Fibroblast of pulmonary artery (primary cell): ENCODE measurements around the gene CAMK4.
"Not testable (repeated sequence)": the region's sequence is repeated elsewhere in the genome, so short reads cannot be mapped to it uniquely, and the experiment has no call there.

Experiments
- DNase-seq: peaks from one replicate; pipeline ENCODE4 v3.0.0-alpha.2; 2010; ENCODE audit warnings: low read depth
- H3K4me3 ChIP-seq: replicated peaks from 2 replicates; pipeline ENCODE4 v1.5.1; 2011; ENCODE audit warnings: low read depth, mild to moderate bottlenecking, control low read depth, low read length, moderate library complexity
- CTCF ChIP-seq: IDR thresholded peaks from 2 replicates; pipeline ENCODE4 v1.5.1; 2011; ENCODE audit warnings: mild to moderate bottlenecking, control low read depth, low read length, inconsistent platforms; ENCODE audit errors: missing control alignments

The CAMK4 gene

DNA sequence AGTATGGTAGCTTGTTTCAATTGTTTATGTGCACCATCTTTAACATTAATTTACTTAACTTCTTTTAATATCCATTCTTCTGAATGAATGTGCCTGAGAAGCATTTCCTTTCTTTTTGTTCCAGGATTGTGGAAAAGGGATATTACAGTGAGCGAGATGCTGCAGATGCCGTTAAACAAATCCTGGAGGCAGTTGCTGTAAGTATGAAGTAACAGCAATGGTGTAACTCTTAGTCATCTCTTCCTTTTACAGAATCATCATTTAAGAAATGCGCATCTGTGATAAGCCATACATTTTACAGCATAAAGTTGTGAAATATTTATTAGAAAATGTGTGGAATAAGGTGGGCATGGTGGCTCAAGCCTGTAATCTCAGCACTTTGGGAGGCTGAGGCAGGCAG is 170.4 kb downstream of the CAMK4 start:
- peak; percentile 90 for DNase-seq
- TF ChIP-seq CTCF: no peak
- no peak overlapping the region for H3K4me3 ChIP-seq

DNA sequence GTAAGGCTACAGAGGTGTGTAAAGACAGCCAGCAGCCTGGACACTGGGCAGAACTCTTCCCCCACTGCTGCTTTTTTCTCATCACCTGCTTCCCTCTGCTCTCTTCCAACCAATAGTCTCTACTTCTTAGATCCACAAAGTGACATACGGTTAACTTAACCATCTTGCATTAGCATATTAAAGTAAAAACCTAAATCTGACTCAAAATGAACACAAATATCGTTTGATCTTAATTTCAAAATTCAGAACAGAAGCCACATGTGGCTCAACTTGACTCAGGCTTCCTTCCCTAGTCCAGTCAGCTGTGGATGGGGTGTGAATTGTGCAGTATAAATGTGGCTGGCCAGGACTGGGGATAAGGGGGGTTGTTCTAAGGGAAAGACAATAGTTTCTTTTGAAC is 173.8 kb downstream of the CAMK4 start:
- no peak for TF ChIP-seq CTCF
- no peak for DNase-seq
- no peak overlapping the region for H3K4me3 ChIP-seq

GRCh38 chr5:111399113-111399512 is 174.9 kb downstream of the CAMK4 start:
- no peak for TF ChIP-seq CTCF
- no peak overlapping the region for H3K4me3 ChIP-seq
- no peak for DNase-seq

DNA sequence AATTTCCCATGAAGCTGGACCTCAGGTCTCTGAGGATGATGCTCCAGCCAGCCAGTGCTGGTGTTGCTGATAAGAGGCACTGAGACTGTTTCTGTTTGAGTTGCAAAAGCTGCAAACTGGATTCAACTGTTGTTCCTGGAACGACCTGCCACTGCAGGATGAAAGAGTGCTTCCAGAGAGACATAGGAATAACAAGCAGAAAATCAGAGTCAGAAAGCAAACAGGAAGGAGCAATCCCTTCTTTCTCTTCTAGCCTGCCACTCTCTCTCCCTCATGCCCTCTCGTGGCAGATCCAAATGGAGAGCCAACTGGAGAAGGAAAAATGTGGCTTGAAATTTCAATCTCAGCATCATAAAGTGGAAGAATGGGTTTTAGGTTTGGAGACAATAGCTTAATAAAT is 177.7 kb downstream of the CAMK4 start:
- no peak for DNase-seq
- TF ChIP-seq CTCF: no peak
- no peak overlapping the region for H3K4me3 ChIP-seq

DNA sequence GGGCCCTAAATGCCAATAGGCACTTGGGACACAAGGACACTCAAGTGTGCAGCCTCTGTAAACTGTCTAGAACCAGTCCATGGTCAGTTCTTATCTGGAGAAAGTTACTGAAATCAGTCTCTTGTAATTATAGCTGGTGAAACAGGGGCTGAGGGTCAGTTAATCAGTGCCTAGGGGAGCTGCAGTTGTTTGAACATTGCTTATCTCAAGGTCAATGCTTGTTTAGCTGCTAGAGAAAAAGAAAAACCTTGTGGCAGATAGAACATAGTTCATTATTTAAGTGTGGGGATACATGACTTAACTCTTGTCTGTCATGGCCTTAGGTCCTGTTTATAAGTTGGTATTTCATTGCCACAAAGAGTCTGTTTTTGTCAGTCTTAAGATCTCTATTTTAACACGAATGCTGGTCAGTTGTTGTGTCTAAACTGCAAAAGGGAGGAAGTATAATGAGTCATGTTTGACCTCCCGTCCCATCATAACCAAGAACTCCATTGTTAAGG is 180.1 kb downstream of the CAMK4 start:
- no peak for TF ChIP-seq CTCF
- H3K4me3 ChIP-seq: no peak overlapping the region
- DNase-seq: peak; percentile 22

- no peak for TF ChIP-seq CTCF
- no peak overlapping the region for H3K4me3 ChIP-seq
- DNase-seq: no peak
Observed at GRCh38 chr5:111407562-111407961, 183.4 kb downstream of the CAMK4 start.

DNA sequence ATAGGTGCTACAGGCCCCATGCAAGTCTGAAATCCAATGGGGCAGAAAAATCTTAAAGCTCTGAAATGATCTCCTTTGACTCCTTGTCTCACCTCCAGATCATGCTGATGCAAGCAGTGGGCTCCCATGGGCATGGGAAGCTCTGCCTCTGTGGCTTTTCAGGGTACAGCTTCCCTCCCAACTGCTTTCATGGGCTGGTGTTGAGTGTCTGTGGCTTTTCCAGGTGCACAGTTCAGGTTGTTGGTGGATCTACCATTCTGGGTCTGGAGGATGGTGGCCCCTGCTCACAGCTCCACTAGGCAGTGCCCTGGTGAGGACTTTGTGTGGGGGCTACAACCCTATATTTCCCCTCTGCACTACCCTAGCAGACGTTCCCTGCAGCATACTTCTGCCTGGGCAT is 184.6 kb downstream of the CAMK4 start:
- no peak for TF ChIP-seq CTCF
- DNase-seq: no peak
- H3K4me3 ChIP-seq: no peak overlapping the region

DNA sequence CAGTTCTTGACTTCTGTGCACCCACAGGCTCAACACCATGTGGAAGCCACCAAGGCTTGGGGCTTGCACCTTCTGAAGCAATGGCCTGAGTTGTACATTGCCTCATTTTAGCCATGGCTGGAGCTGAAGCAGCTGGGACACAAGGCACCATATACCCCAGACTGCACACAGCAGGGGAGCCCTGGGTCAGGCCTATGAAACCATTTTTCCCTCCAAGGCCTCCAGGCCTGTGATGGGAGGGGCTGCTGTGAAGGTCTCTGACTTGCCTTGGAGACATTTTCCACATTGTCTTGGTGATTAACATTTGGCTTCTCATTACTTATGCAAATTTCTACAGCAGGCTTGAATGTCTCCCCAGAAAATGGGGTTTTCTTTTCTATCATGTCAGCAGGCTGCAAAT is 185.1 kb downstream of the CAMK4 start:
- H3K4me3 ChIP-seq, DNase-seq: not testable (repeated sequence)

GRCh38 chr5:111410067-111410466 is 185.9 kb downstream of the CAMK4 start:
- not testable (repeated sequence) for DNase-seq, H3K4me3 ChIP-seq
